WTC11 (cell line): ENCODE data around the gene PTPRH. TPM values are rescaled to one million over a fixed set of nuclear protein-coding genes. Genes with fewer than 3 reads are reported as not detected.
A peak's percentile ranks its signal among the peaks of the same experiment; 100 is the strongest.

Experiments
- ATAC-seq: fragments of 200-7000 bp; cut with Tn5 transposase; 2 replicates; pipeline ENCODE4 v1.10.0; 2021; ENCODE audit warnings: mild to moderate bottlenecking, moderate library complexity
- CTCF ChIA-PET: fragments of 300-600 bp; sonication (Branson Sonifier 250); formaldehyde crosslinking; loops from one replicate; lab custom pipeline; 2021; ENCODE audit warnings: antibody characterized with exemption; lab: Charles Lee
- POLR2A ChIA-PET: fragments of 350-600 bp; sonication (Branson Sonifier 250); formaldehyde crosslinking; loops from one replicate; lab custom pipeline; 2021; ENCODE audit warnings: antibody characterized with exemption; lab: Charles Lee
- DNase-seq: peaks from one replicate; pipeline ENCODE4 v3.0.0; 2021; ENCODE audit warnings: low spot score
- H3K27ac Mint-ChIP-seq: 2 replicates; pipeline ENCODE4 v1.8.0; 2021; ENCODE audit warnings: mixed read lengths
- H3K27me3 Mint-ChIP-seq: 2 replicates; pipeline ENCODE4 v1.8.0; 2021; ENCODE audit warnings: low read depth, mild to moderate bottlenecking, moderate library complexity, mixed read lengths
- H3K36me3 Mint-ChIP-seq: 2 replicates; pipeline ENCODE4 v1.8.0; 2021; ENCODE audit warnings: mixed read lengths
- H3K4me1 Mint-ChIP-seq: 2 replicates; pipeline ENCODE4 v1.8.0; 2022; ENCODE audit warnings: mixed read lengths
- H3K4me3 Mint-ChIP-seq: 2 replicates; pipeline ENCODE4 v1.8.0; 2021; ENCODE audit warnings: mild to moderate bottlenecking, moderate library complexity, mixed read lengths
- H3K9me3 Mint-ChIP-seq: 2 replicates; pipeline ENCODE4 v1.8.0; 2021; ENCODE audit warnings: mixed read lengths
- ATF1 ChIP-seq: sonication (generic); formaldehyde crosslinking; IDR thresholded peaks from 2 replicates; pipeline ENCODE4 v1.8.1; 2023; ENCODE audit warnings: mild to moderate bottlenecking, moderate library complexity, missing genetic modification reagents
- MAX ChIP-seq: sonication (generic); formaldehyde crosslinking; IDR thresholded peaks from 2 replicates; pipeline ENCODE4 v1.8.0; 2022; ENCODE audit warnings: mild to moderate bottlenecking, missing genetic modification reagents
- TEAD1 ChIP-seq: sonication (generic); formaldehyde crosslinking; IDR thresholded peaks from 2 replicates; pipeline ENCODE4 v1.8.0; 2022; ENCODE audit warnings: mild to moderate bottlenecking, missing genetic modification reagents
- ZMAT4 ChIP-seq: fragments of 250-450 bp; sonication (Bioruptor Pico); IDR thresholded peaks from 2 replicates; pipeline ENCODE4 v1.9.0; 2021; ENCODE audit warnings: mild to moderate bottlenecking
- ZNF232 ChIP-seq: sonication (generic); formaldehyde crosslinking; IDR thresholded peaks from 2 replicates; pipeline ENCODE4 v1.8.0; 2022; ENCODE audit warnings: mild to moderate bottlenecking, missing genetic modification reagents
- microRNA-seq: library from miRNA; unstranded; fragments of <30 nt; microRNA quantifications from one replicate; pipeline ENCODE4 v1.2.0, GENCODE V29; 2022; ENCODE audit warnings: borderline number of aligned reads
- total RNA-seq: library from RNA; stranded (reverse); gene quantifications from 3 replicates; pipeline ENCODE4 v1.2.3, GENCODE V29; 2021
- TF ChIP-seq, protein P1 (sequence below): sonication (generic); formaldehyde crosslinking; IDR thresholded peaks from 2 replicates; pipeline ENCODE4 v1.8.0; 2022; ENCODE audit warnings: missing genetic modification reagents
- TF ChIP-seq, protein P2 (sequence below): sonication (generic); formaldehyde crosslinking; IDR thresholded peaks from 2 replicates; pipeline ENCODE4 v1.8.1; 2022; ENCODE audit warnings: low read depth, missing genetic modification reagents, borderline replicate concordance

PTPRH gene
- total RNA-seq, 1 experiment from 2014 or later = 0.63 TPM

DNA sequence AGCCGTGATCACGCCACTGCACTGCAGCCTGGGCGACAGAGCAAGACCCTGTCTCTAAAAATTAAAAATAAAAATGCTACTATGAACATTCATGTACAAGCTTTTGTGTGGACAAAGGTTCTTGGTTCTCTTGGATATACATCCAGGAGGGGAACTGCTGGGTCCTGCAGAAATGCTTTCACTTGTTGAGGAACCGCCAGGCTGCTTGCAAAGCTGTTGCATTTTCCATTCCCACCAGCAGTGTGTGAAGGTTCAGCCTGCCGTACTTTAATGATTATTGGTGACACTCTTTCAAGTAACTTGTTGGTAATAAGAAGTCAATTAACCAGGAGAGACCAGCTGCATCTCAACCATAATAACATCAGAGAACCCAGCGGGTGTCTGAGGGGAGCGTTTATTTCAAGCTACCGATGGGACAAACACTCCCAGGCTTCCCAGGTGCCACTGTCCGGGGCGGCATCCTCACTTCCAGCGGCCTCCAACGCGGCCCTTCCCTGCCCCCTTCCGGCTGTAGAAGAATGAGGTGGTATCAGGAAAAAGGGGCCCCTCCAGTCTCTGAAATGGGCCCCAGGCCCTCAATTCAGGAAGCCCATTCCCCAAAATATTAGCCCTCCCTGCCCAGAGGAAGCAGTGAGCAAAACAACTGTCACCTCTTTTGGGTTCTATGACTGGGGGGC is 76.7 kb downstream of the PTPRH start (continued):
- TF ChIP-seq, protein P1, sequence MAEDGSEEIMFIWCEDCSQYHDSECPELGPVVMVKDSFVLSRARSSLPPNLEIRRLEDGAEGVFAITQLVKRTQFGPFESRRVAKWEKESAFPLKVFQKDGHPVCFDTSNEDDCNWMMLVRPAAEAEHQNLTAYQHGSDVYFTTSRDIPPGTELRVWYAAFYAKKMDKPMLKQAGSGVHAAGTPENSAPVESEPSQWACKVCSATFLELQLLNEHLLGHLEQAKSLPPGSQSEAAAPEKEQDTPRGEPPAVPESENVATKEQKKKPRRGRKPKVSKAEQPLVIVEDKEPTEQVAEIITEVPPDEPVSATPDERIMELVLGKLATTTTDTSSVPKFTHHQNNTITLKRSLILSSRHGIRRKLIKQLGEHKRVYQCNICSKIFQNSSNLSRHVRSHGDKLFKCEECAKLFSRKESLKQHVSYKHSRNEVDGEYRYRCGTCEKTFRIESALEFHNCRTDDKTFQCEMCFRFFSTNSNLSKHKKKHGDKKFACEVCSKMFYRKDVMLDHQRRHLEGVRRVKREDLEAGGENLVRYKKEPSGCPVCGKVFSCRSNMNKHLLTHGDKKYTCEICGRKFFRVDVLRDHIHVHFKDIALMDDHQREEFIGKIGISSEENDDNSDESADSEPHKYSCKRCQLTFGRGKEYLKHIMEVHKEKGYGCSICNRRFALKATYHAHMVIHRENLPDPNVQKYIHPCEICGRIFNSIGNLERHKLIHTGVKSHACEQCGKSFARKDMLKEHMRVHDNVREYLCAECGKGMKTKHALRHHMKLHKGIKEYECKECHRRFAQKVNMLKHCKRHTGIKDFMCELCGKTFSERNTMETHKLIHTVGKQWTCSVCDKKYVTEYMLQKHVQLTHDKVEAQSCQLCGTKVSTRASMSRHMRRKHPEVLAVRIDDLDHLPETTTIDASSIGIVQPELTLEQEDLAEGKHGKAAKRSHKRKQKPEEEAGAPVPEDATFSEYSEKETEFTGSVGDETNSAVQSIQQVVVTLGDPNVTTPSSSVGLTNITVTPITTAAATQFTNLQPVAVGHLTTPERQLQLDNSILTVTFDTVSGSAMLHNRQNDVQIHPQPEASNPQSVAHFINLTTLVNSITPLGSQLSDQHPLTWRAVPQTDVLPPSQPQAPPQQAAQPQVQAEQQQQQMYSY (CRISPR knock-in tag) = no peak
- TF ChIP-seq ZNF232 (no peak), MAX (CRISPR knock-in tag) (no peak)

- Mint-ChIP-seq H3K4me1 (peaks cover 23% of the 10 kb centered on the region), H3K36me3 (peaks cover 3% of the 10 kb centered on the region; the same call in 1 of the 2 replicates), H3K27ac (no peak overlapping the region), H3K27me3 (peaks cover 14% of the 10 kb centered on the region), H3K4me3 (no peak overlapping the region), H3K9me3 (no peaks in the 10 kb centered on the region)
- ChIA-PET CTCF (interaction anchor here (1.6 to 3.6 kb wide), 2 partner anchors 10 to 250 kb away, joined by 8 to 26 read pairs; no protein-coding TSS in a partner anchor), POLR2A (no interaction called here)
- no peak for TF ChIP-seq ZMAT4 (CRISPR knock-in tag)
- TF ChIP-seq ATF1 (CRISPR knock-in tag) = no peak
- TF ChIP-seq TEAD1 (CRISPR knock-in tag) = no peak
- TF ChIP-seq, protein P2, sequence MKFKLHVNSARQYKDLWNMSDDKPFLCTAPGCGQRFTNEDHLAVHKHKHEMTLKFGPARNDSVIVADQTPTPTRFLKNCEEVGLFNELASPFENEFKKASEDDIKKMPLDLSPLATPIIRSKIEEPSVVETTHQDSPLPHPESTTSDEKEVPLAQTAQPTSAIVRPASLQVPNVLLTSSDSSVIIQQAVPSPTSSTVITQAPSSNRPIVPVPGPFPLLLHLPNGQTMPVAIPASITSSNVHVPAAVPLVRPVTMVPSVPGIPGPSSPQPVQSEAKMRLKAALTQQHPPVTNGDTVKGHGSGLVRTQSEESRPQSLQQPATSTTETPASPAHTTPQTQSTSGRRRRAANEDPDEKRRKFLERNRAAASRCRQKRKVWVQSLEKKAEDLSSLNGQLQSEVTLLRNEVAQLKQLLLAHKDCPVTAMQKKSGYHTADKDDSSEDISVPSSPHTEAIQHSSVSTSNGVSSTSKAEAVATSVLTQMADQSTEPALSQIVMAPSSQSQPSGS (CRISPR knock-in tag) = no peak
- TF ChIP-seq MAX (CRISPR knock-in tag) = no peak
- no peak for DNase-seq
- no peak for ATAC-seq
Measured at GRCh38 chr19:55131421-55131820, 77.9 kb downstream of the PTPRH start.

Small RNA genes within 50 kb of the gene (microRNA-seq; reads per million reads assigned to microRNA genes)
- gene MIR6802 = not detected
- gene MIR6803 = not detected
- gene MIR6804 = 3.5 reads per million, percentile 4 among the genes with 10 or more reads in this experiment

Other genes with a start within 250 kb of the PTPRH start
- 3.0 to 3.7 TPM (median 3.4 TPM) in 3 replicates for gene NLRP2, start 243.1 kb downstream of the PTPRH start, total RNA-seq
- 0.41 to 1.1 TPM (median 0.61 TPM) in 3 replicates for gene GP6, start 171.2 kb downstream of the PTPRH start, total RNA-seq
- gene RDH13, start 146.4 kb downstream of the PTPRH start, total RNA-seq = 35.3 to 39.5 TPM (median 38.4 TPM) in 3 replicates
- gene EPS8L1, start 133.6 kb downstream of the PTPRH start, total RNA-seq = 38.9 to 43.8 TPM (median 42.8 TPM) in 3 replicates
- gene PPP1R12C, start 91.9 kb downstream of the PTPRH start, total RNA-seq = 88.4 to 99.3 TPM (median 92.3 TPM) in 3 replicates
- 50.6 to 127 TPM (median 108 TPM) in 3 replicates for gene TNNT1, start 60.3 kb downstream of the PTPRH start, total RNA-seq
- gene TNNI3, start 51.8 kb downstream of the PTPRH start, total RNA-seq = 15.0 to 36.7 TPM (median 34.0 TPM) in 3 replicates
- 4.0 to 5.9 TPM (median 5.6 TPM) in 3 replicates for gene DNAAF3, start 42.9 kb downstream of the PTPRH start, total RNA-seq
- gene SYT5, start 29.2 kb downstream of the PTPRH start, total RNA-seq = 0.77 to 2.5 TPM (median 1.1 TPM) in 3 replicates
- 3.5 to 4.2 TPM (median 4.1 TPM) in 3 replicates for gene TMEM86B, start 19.3 kb upstream of the PTPRH start, total RNA-seq
- gene PPP6R1, start 49.5 kb upstream of the PTPRH start, total RNA-seq = 78.4 to 91.8 TPM (median 83.2 TPM) in 3 replicates
- 57.1 to 65.2 TPM (median 60.9 TPM) in 3 replicates for gene HSPBP1, start 70.6 kb upstream of the PTPRH start, total RNA-seq
- gene BRSK1, start 74.5 kb upstream of the PTPRH start, total RNA-seq = 49.2 to 52.4 TPM (median 49.7 TPM) in 3 replicates
- 0.44 to 0.50 TPM in 2 of 3 replicates, not detected in the other for gene TMEM150B, start 115.8 kb upstream of the PTPRH start, total RNA-seq
- gene KMT5C, start 130.4 kb upstream of the PTPRH start, total RNA-seq = 49.1 to 63.1 TPM (median 52.3 TPM) in 3 replicates
- gene COX6B2, start 145.2 kb upstream of the PTPRH start, total RNA-seq = 4.1 to 8.0 TPM (median 4.3 TPM) in 3 replicates
- 0.07 to 0.09 TPM in 2 of 3 replicates, not detected in the other for gene GARIN5B, start 153.8 kb upstream of the PTPRH start, total RNA-seq
- 1.2 to 1.8 TPM (median 1.6 TPM) in 3 replicates for gene IL11, start 161.0 kb upstream of the PTPRH start, total RNA-seq
- 0.33 to 2.6 TPM (median 0.82 TPM) in 3 replicates for gene TMEM190, start 167.3 kb upstream of the PTPRH start, total RNA-seq
- gene TMEM238, start 174.8 kb upstream of the PTPRH start, total RNA-seq = 5.8 to 8.3 TPM (median 6.5 TPM) in 3 replicates
- 2,505 to 2,895 TPM (median 2,837 TPM) in 3 replicates for gene RPL28, start 176.4 kb upstream of the PTPRH start, total RNA-seq
- gene UBE2S, start 198.3 kb upstream of the PTPRH start, total RNA-seq = 442 to 516 TPM (median 467 TPM) in 3 replicates
- gene SHISA7, start 233.8 kb upstream of the PTPRH start, total RNA-seq = 0.79 to 0.94 TPM (median 0.87 TPM) in 3 replicates